H9 (cell line): ENCODE measurements around the gene POLK. TPM values are rescaled to one million over a fixed set of nuclear protein-coding genes. Genes with fewer than 3 reads are reported as not detected.
A peak's percentile ranks its signal among the peaks of the same experiment; 100 is the strongest.

ENCODE experiments used
- DNase-seq: peaks from one replicate; pipeline ENCODE4 v3.0.0-alpha.2; 2017
- H2AFZ ChIP-seq: one replicate; pipeline ENCODE4 v1.6.1; 2013; ENCODE audit warnings: mild to moderate bottlenecking, low read length, control low read depth, moderate library complexity
- H2AK5ac ChIP-seq: 2 replicates; pipeline ENCODE4 v1.6.1; 2013; ENCODE audit warnings: low read length, control low read depth, mixed read lengths; ENCODE audit not compliant: insufficient read length
- H2BK120ac ChIP-seq: one replicate; pipeline ENCODE4 v1.6.1; 2013; ENCODE audit warnings: low read depth, mild to moderate bottlenecking, low read length, control low read depth, inconsistent platforms; ENCODE audit not compliant: poor library complexity, severe bottlenecking
- H2BK12ac ChIP-seq: 2 replicates; pipeline ENCODE4 v1.6.1; 2013; ENCODE audit warnings: low read length, control low read depth, mixed read lengths, low read depth; ENCODE audit not compliant: insufficient read length
- H2BK15ac ChIP-seq: 2 replicates; pipeline ENCODE4 v1.6.1; 2013; ENCODE audit warnings: low read depth, low read length, control low read depth
- H2BK20ac ChIP-seq: one replicate; pipeline ENCODE4 v1.6.1; 2013; ENCODE audit warnings: low read depth, mild to moderate bottlenecking, low read length, control low read depth, inconsistent platforms; ENCODE audit not compliant: poor library complexity, severe bottlenecking
- H2BK5ac ChIP-seq: 2 replicates; pipeline ENCODE4 v1.6.1; 2013; ENCODE audit warnings: low read length, control low read depth, mixed read lengths; ENCODE audit not compliant: insufficient read length
- H3K14ac ChIP-seq: 2 replicates; pipeline ENCODE4 v1.6.1; 2013; ENCODE audit warnings: low read length, control low read depth; ENCODE audit not compliant: insufficient read depth
- H3K18ac ChIP-seq: 2 replicates; pipeline ENCODE4 v1.6.1; 2013; ENCODE audit warnings: low read depth, mild to moderate bottlenecking, mixed read lengths, low read length, control low read depth; ENCODE audit not compliant: insufficient read length
- H3K23ac ChIP-seq: 2 replicates; pipeline ENCODE4 v1.6.1; 2013; ENCODE audit warnings: low read length, control low read depth, mixed read lengths, low read depth; ENCODE audit not compliant: insufficient read length
- H3K23me2 ChIP-seq: 2 replicates; pipeline ENCODE4 v1.6.1; 2013; ENCODE audit warnings: low read depth, mild to moderate bottlenecking, mixed read lengths, low read length, control low read depth; ENCODE audit not compliant: insufficient read length, poor library complexity, severe bottlenecking
- H3K27ac ChIP-seq: 2 replicates; pipeline ENCODE4 v1.5.1; 2013; ENCODE audit warnings: low read length, control low read depth, mixed read lengths, low read depth; ENCODE audit not compliant: insufficient read length
- H3K27me3 ChIP-seq: 2 replicates; pipeline ENCODE4 v1.6.1; 2013; ENCODE audit warnings: low read length, control low read depth, inconsistent platforms; ENCODE audit not compliant: insufficient read depth
- H3K4ac ChIP-seq: 2 replicates; pipeline ENCODE4 v1.6.1; 2013; ENCODE audit warnings: low read depth, mild to moderate bottlenecking, control low read depth, inconsistent platforms, low read length, moderate library complexity
- H3K4me1 ChIP-seq: 2 replicates; pipeline ENCODE4 v1.6.1; 2013; ENCODE audit warnings: low read length, control low read depth, inconsistent platforms; ENCODE audit not compliant: insufficient read depth
- H3K4me2 ChIP-seq: 2 replicates; pipeline ENCODE4 v1.6.1; 2013; ENCODE audit warnings: low read length, control low read depth, mixed read lengths; ENCODE audit not compliant: insufficient read length, insufficient read depth
- H3K56ac ChIP-seq: 2 replicates; pipeline ENCODE4 v1.6.1; 2013; ENCODE audit warnings: low read depth, mild to moderate bottlenecking, mixed read lengths, low read length, control low read depth; ENCODE audit not compliant: insufficient read length
- H3K79me1 ChIP-seq: 2 replicates; pipeline ENCODE4 v1.6.1; 2013; ENCODE audit warnings: low read depth, mild to moderate bottlenecking, moderate library complexity, low read length, control low read depth, inconsistent platforms; ENCODE audit not compliant: insufficient read depth, poor library complexity, severe bottlenecking
- H3K79me2 ChIP-seq: 2 replicates; pipeline ENCODE4 v1.6.1; 2013; ENCODE audit warnings: low read length, control low read depth, inconsistent platforms; ENCODE audit not compliant: insufficient read depth
- H3K9ac ChIP-seq: 2 replicates; pipeline ENCODE4 v1.6.1; 2013; ENCODE audit warnings: low read length, control low read depth, mixed read lengths; ENCODE audit not compliant: insufficient read length; ENCODE audit errors: extremely low read depth
- H3K9me3 ChIP-seq: one replicate; pipeline ENCODE4 v1.6.1; 2013; ENCODE audit warnings: low read depth, low read length, inconsistent platforms; ENCODE audit not compliant: control insufficient read depth
- H3T11ph ChIP-seq: one replicate; pipeline ENCODE4 v1.6.1; 2013; ENCODE audit warnings: mild to moderate bottlenecking, low read length, control low read depth, inconsistent platforms
- H4K20me1 ChIP-seq: one replicate; pipeline ENCODE4 v1.6.1; 2013; ENCODE audit not compliant: control insufficient read depth, insufficient read length, insufficient read depth
- H4K5ac ChIP-seq: 2 replicates; pipeline ENCODE4 v1.6.1; 2013; ENCODE audit warnings: low read depth, mild to moderate bottlenecking, mixed read lengths, low read length, control low read depth; ENCODE audit not compliant: insufficient read length
- H4K8ac ChIP-seq: replicated peaks from 2 replicates; pipeline ENCODE4 v1.6.1; 2013; ENCODE audit warnings: low read length, control low read depth, mixed read lengths, low read depth; ENCODE audit not compliant: insufficient read length
- H4K91ac ChIP-seq: 2 replicates; pipeline ENCODE4 v1.6.1; 2013; ENCODE audit warnings: low read depth, mild to moderate bottlenecking, moderate library complexity, mixed read lengths, low read length, control low read depth; ENCODE audit not compliant: insufficient read length
- H3K27ac Mint-ChIP-seq, 3 experiments: 2 replicates in 2 of 3; 3 replicates in 1 of 3; pipeline ENCODE4 v1.8.0; 2020 to 2021; ENCODE audit warnings: mixed read lengths in 3 of 3, mild to moderate bottlenecking in 1 of 3, moderate library complexity in 1 of 3
- H3K27me3 Mint-ChIP-seq: 2 replicates; pipeline ENCODE4 v1.8.0; 2021; ENCODE audit warnings: low read depth, mild to moderate bottlenecking, moderate library complexity, mixed read lengths
- H3K36me3 Mint-ChIP-seq, 3 experiments: 2 replicates in 2 of 3; 3 replicates in 1 of 3; pipeline ENCODE4 v1.8.0; 2020 to 2021; ENCODE audit warnings: low read depth in 3 of 3, mixed read lengths in 3 of 3; ENCODE audit not compliant: insufficient read depth in 1 of 3
- H3K4me1 Mint-ChIP-seq, 2 experiments: 2 replicates each; pipeline ENCODE4 v1.8.0; 2020; ENCODE audit warnings: mixed read lengths in 2 of 2
- H3K4me3 Mint-ChIP-seq, 2 experiments: 2 replicates in 1 of 2; 3 replicates in 1 of 2; pipeline ENCODE4 v1.8.0; 2020 to 2021; ENCODE audit warnings: mild to moderate bottlenecking in 2 of 2, mixed read lengths in 2 of 2, moderate library complexity in 1 of 2
- H3K9me3 Mint-ChIP-seq, 2 experiments: 2 replicates in 1 of 2; 3 replicates in 1 of 2; pipeline ENCODE4 v1.8.0; 2020; ENCODE audit warnings: mild to moderate bottlenecking in 2 of 2, mixed read lengths in 2 of 2, moderate library complexity in 1 of 2
- CTCF ChIP-seq: fragments of 200-600 bp; sonication (generic); conservative IDR thresholded peaks from 3 replicates; pipeline ENCODE4 v1.8.0; 2021; ENCODE audit warnings: antibody characterized with exemption, mild to moderate bottlenecking
- WGBS: extraction: QIAGEN DNeasy Blood & Tissue Kit; methylation state at CpG from one replicate; pipeline ENCODE4 v1.1.7; 2013; ENCODE audit warnings: missing lambda C conversion rate, low lambda C conversion rate, mixed read lengths; ENCODE audit not compliant: insufficient read length; ENCODE audit errors: extremely low coverage; 5-methylcytosine and 5-hydroxymethylcytosine counted together
- total RNA-seq: library from RNA; stranded (reverse); gene quantifications from 2 replicates; pipeline ENCODE4 v1.2.1, GENCODE V29; 2021

Gene POLK
- total RNA-seq, 1 experiment from 2014 or later, result 7.6 TPM

GRCh38 chr5:75475364-75475763, 36.3 kb upstream of the POLK start:
- Histone ChIP-seq H2BK12ac (no peak overlapping the region), H2AK5ac (no peak overlapping the region), H2AFZ (no peak overlapping the region), H3K18ac (no peak overlapping the region), H3K79me2 (peaks cover 3% of the 10 kb centered on the region; the same call in 1 of the 2 replicates), H3T11ph (no peak overlapping the region), H3K27me3 (no peaks in the 10 kb centered on the region), H3K4me2 (no peak overlapping the region), H2BK15ac (no peak overlapping the region), H3K9me3 (no peaks in the 10 kb centered on the region), H4K8ac (no peak overlapping the region), H3K9ac (no peak overlapping the region), H3K56ac (no peak overlapping the region), H2BK5ac (no peak overlapping the region), H2BK20ac (no peak overlapping the region), H4K20me1 (no peaks in the 10 kb centered on the region), H3K4me1 (no peaks in the 10 kb centered on the region; the same call in 1 of the 2 replicates), H3K14ac (no peak overlapping the region), H3K23ac (no peak overlapping the region), H3K79me1 (peaks cover 4% of the 10 kb centered on the region), H3K23me2 (no peaks in the 10 kb centered on the region), H4K5ac (no peak overlapping the region), H4K91ac (no peak overlapping the region), H3K4ac (no peak overlapping the region), H2BK120ac (no peak overlapping the region), H3K27ac (no peak overlapping the region)
- Mint-ChIP-seq H3K27me3 (no peaks in the 10 kb centered on the region), H3K36me3 (peaks cover 0 to 10% (median 5%) of the 10 kb centered on the region in 3 experiments; a peak in 4 of 7 replicates), H3K4me1 (peaks cover 37 to 40% of the 10 kb centered on the region in 2 experiments), H3K9me3 (peaks cover 0 to 6% of the 10 kb centered on the region in 2 experiments; a peak in 1 of 5 replicates), H3K27ac (peak overlapping the region; percentile 71 to 93 (median 93); a peak in 6 of 7 replicates), H3K4me3 (peak overlapping the region; percentile 10 to 49; a peak in 4 of 5 replicates)
- no peak for DNase-seq
- TF ChIP-seq CTCF, result no peak
- WGBS, result no CpG with 5 or more reads among the region's 4 CpGs
